Measurements from ENCODE around the gene CCDC124.
"Not testable (repeated sequence)": the region's sequence is repeated elsewhere in the genome, so short reads cannot be mapped to it uniquely, and the experiment has no call there.

Gene CCDC124

GRCh38 chr19:17910791-17911360 is 21.9 kb upstream of the CCDC124 start:
- no peak for DNase-seq (ENCODE audit: low read depth)
- Histone ChIP-seq H3K27me3 (replicated peaks; ENCODE audit: control insufficient read depth, insufficient read depth, low read length) (no peaks in the 10 kb centered on the region), H3K4me1 (ENCODE audit: control insufficient read depth, insufficient read depth, low read length) (no peaks in the 10 kb centered on the region), H3K9me3 (ENCODE audit: control insufficient read depth, low read length) (peaks cover 16% of the 10 kb centered on the region), H3K9ac (ENCODE audit: low read length) (no peak overlapping the region), H3K36me3 (ENCODE audit: control insufficient read depth, insufficient read depth, low read length, severe bottlenecking) (no peaks in the 10 kb centered on the region), H3K4me3 (ENCODE audit: low read length) (no peak overlapping the region)

- no peak for DNase-seq (ENCODE audit: low read depth)
- Histone ChIP-seq H3K4me1 (ENCODE audit: control insufficient read depth, insufficient read depth, low read length) (no peaks in the 10 kb centered on the region), H3K36me3 (ENCODE audit: control insufficient read depth, insufficient read depth, low read length, severe bottlenecking) (no peaks in the 10 kb centered on the region), H3K27me3 (replicated peaks; ENCODE audit: control insufficient read depth, insufficient read depth, low read length) (peaks cover 7% of the 10 kb centered on the region), H3K9me3 (ENCODE audit: control insufficient read depth, low read length) (peaks cover 23% of the 10 kb centered on the region), H3K4me3 (ENCODE audit: low read length) (no peak overlapping the region), H3K9ac (ENCODE audit: low read length) (no peak overlapping the region)
Measured at GRCh38 chr19:17915940-17916593, 16.7 kb upstream of the CCDC124 start.

- peaks cover 11% of the 10 kb centered on the region for H3K27me3 ChIP-seq (replicated peaks; ENCODE audit: control insufficient read depth, insufficient read depth, low read length)
- DNase-seq (ENCODE audit: low read depth); H3K9ac ChIP-seq (ENCODE audit: low read length); H3K4me1 ChIP-seq (ENCODE audit: control insufficient read depth, insufficient read depth, low read length); H3K4me3 ChIP-seq (ENCODE audit: low read length); H3K36me3 ChIP-seq (ENCODE audit: control insufficient read depth, insufficient read depth, low read length, severe bottlenecking): not testable (repeated sequence)
- H3K9me3 ChIP-seq (ENCODE audit: control insufficient read depth, low read length), result peaks cover 21% of the 10 kb centered on the region
Measured at GRCh38 chr19:17918151-17918550, 14.7 kb upstream of the CCDC124 start.

- not testable (repeated sequence) for H3K4me1 ChIP-seq (ENCODE audit: control insufficient read depth, insufficient read depth, low read length); H3K4me3 ChIP-seq (ENCODE audit: low read length); H3K9ac ChIP-seq (ENCODE audit: low read length); DNase-seq (ENCODE audit: low read depth); H3K36me3 ChIP-seq (ENCODE audit: control insufficient read depth, insufficient read depth, low read length, severe bottlenecking)
- peaks cover 17% of the 10 kb centered on the region for H3K9me3 ChIP-seq (ENCODE audit: control insufficient read depth, low read length)
- H3K27me3 ChIP-seq (replicated peaks; ENCODE audit: control insufficient read depth, insufficient read depth, low read length), result peaks cover 11% of the 10 kb centered on the region
Measured at GRCh38 chr19:17919122-17919521, 13.7 kb upstream of the CCDC124 start.

- H3K36me3 ChIP-seq (ENCODE audit: control insufficient read depth, insufficient read depth, low read length, severe bottlenecking), result no peaks in the 10 kb centered on the region
- no peak for DNase-seq (ENCODE audit: low read depth)
- H3K9me3 ChIP-seq (ENCODE audit: control insufficient read depth, low read length), result peaks cover 17% of the 10 kb centered on the region
- H3K4me1 ChIP-seq (ENCODE audit: control insufficient read depth, insufficient read depth, low read length), result no peaks in the 10 kb centered on the region
- no peak overlapping the region for H3K9ac ChIP-seq (ENCODE audit: low read length)
- H3K4me3 ChIP-seq (ENCODE audit: low read length), result no peak overlapping the region
- peaks cover 14% of the 10 kb centered on the region for H3K27me3 ChIP-seq (replicated peaks; ENCODE audit: control insufficient read depth, insufficient read depth, low read length)
Measured at GRCh38 chr19:17920527-17920926, 12.3 kb upstream of the CCDC124 start.

- no peak overlapping the region for H3K4me3 ChIP-seq (ENCODE audit: low read length)
- no peaks in the 10 kb centered on the region for H3K36me3 ChIP-seq (ENCODE audit: control insufficient read depth, insufficient read depth, low read length, severe bottlenecking)
- no peak overlapping the region for H3K9ac ChIP-seq (ENCODE audit: low read length)
- H3K9me3 ChIP-seq (ENCODE audit: control insufficient read depth, low read length), result peaks cover 7% of the 10 kb centered on the region
- H3K4me1 ChIP-seq (ENCODE audit: control insufficient read depth, insufficient read depth, low read length), result no peaks in the 10 kb centered on the region
- H3K27me3 ChIP-seq (replicated peaks; ENCODE audit: control insufficient read depth, insufficient read depth, low read length), result peaks cover 22% of the 10 kb centered on the region
- no peak for DNase-seq (ENCODE audit: low read depth)
Measured at GRCh38 chr19:17922138-17922537, 10.7 kb upstream of the CCDC124 start.

GRCh38 chr19:17926044-17926443 is 6.8 kb upstream of the CCDC124 start:
- H3K36me3 ChIP-seq (ENCODE audit: control insufficient read depth, insufficient read depth, low read length, severe bottlenecking), result no peaks in the 10 kb centered on the region
- peaks cover 23% of the 10 kb centered on the region for H3K27me3 ChIP-seq (replicated peaks; ENCODE audit: control insufficient read depth, insufficient read depth, low read length)
- no peak for DNase-seq (ENCODE audit: low read depth)
- no peak overlapping the region for H3K9ac ChIP-seq (ENCODE audit: low read length)
- H3K4me3 ChIP-seq (ENCODE audit: low read length), result no peak overlapping the region
- H3K9me3 ChIP-seq (ENCODE audit: control insufficient read depth, low read length), result no peaks in the 10 kb centered on the region
- no peaks in the 10 kb centered on the region for H3K4me1 ChIP-seq (ENCODE audit: control insufficient read depth, insufficient read depth, low read length)

- H3K27me3 ChIP-seq (replicated peaks; ENCODE audit: control insufficient read depth, insufficient read depth, low read length), result peaks cover 26% of the 10 kb centered on the region
- H3K4me3 ChIP-seq (ENCODE audit: low read length), result no peak overlapping the region
- no peaks in the 10 kb centered on the region for H3K36me3 ChIP-seq (ENCODE audit: control insufficient read depth, insufficient read depth, low read length, severe bottlenecking)
- no peak for DNase-seq (ENCODE audit: low read depth)
- H3K9ac ChIP-seq (ENCODE audit: low read length), result no peak overlapping the region
- no peaks in the 10 kb centered on the region for H3K9me3 ChIP-seq (ENCODE audit: control insufficient read depth, low read length)
- peaks cover 16% of the 10 kb centered on the region for H3K4me1 ChIP-seq (ENCODE audit: control insufficient read depth, insufficient read depth, low read length)
Measured at GRCh38 chr19:17929056-17929455, 3.8 kb upstream of the CCDC124 start.

GRCh38 chr19:17931532-17932191 is 1.2 kb upstream of the CCDC124 start:
- peaks cover 19% of the 10 kb centered on the region for H3K4me1 ChIP-seq (ENCODE audit: control insufficient read depth, insufficient read depth, low read length)
- no peak for DNase-seq (ENCODE audit: low read depth)
- peak overlapping the region; percentile 96 for H3K4me3 ChIP-seq (ENCODE audit: low read length)
- H3K9ac ChIP-seq (ENCODE audit: low read length), result no peak overlapping the region
- no peaks in the 10 kb centered on the region for H3K36me3 ChIP-seq (ENCODE audit: control insufficient read depth, insufficient read depth, low read length, severe bottlenecking)
- H3K27me3 ChIP-seq (replicated peaks; ENCODE audit: control insufficient read depth, insufficient read depth, low read length), result peaks cover 13% of the 10 kb centered on the region
- H3K9me3 ChIP-seq (ENCODE audit: control insufficient read depth, low read length), result no peaks in the 10 kb centered on the region

- H3K9me3 ChIP-seq (ENCODE audit: control insufficient read depth, low read length), result no peaks in the 10 kb centered on the region
- H3K27me3 ChIP-seq (replicated peaks; ENCODE audit: control insufficient read depth, insufficient read depth, low read length), result peaks cover 11% of the 10 kb centered on the region
- DNase-seq (ENCODE audit: low read depth), result peak; percentile 9
- H3K4me1 ChIP-seq (ENCODE audit: control insufficient read depth, insufficient read depth, low read length), result peaks cover 19% of the 10 kb centered on the region
- H3K4me3 ChIP-seq (ENCODE audit: low read length), result peak overlapping the region; percentile 96
- H3K36me3 ChIP-seq (ENCODE audit: control insufficient read depth, insufficient read depth, low read length, severe bottlenecking), result no peaks in the 10 kb centered on the region
- peak overlapping the region; percentile 96 for H3K9ac ChIP-seq (ENCODE audit: low read length)
Measured at GRCh38 chr19:17933414-17934129, 757 bp downstream of the CCDC124 start.

- Histone ChIP-seq H3K9me3 (ENCODE audit: control insufficient read depth, low read length) (no peaks in the 10 kb centered on the region), H3K36me3 (ENCODE audit: control insufficient read depth, insufficient read depth, low read length, severe bottlenecking) (peaks cover 4% of the 10 kb centered on the region), H3K27me3 (replicated peaks; ENCODE audit: control insufficient read depth, insufficient read depth, low read length) (peaks cover 7% of the 10 kb centered on the region), H3K4me1 (ENCODE audit: control insufficient read depth, insufficient read depth, low read length) (peaks cover 19% of the 10 kb centered on the region), H3K4me3 (ENCODE audit: low read length) (no peak overlapping the region), H3K9ac (ENCODE audit: low read length) (no peak overlapping the region)
- no peak for DNase-seq (ENCODE audit: low read depth)
Measured at GRCh38 chr19:17936379-17936778, 3.6 kb downstream of the CCDC124 start.
